ENCODE measurements around the gene ALDH16A1.

ALDH16A1 gene

DNA sequence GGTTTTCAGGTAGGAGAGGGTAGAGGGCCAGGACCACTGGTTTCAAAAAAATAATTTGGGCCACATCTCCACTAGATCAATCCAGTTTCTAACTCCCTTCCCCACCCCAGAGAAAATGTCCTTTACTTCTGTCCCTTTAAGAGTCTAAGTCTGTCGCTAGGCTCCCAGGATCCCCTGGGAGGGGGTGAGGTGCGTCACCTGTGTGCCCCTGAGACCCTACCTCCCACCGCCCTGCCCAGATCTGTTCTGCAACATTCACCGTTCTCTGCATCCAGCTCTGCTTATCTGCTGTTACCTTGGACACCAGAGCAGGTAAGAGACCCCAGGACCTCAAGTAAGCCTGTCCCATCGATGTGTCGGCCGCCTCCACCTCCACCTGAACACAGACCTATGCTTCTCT, 27.8 kb upstream of the ALDH16A1 start, which contains the start of gene GFY:
GFY (plus strand) TSS at position 211 of the 400 bp plus-strand sequence. CDS start 1,043 bp downstream, outside the sequence.
- no peak for DNase-seq

DNA sequence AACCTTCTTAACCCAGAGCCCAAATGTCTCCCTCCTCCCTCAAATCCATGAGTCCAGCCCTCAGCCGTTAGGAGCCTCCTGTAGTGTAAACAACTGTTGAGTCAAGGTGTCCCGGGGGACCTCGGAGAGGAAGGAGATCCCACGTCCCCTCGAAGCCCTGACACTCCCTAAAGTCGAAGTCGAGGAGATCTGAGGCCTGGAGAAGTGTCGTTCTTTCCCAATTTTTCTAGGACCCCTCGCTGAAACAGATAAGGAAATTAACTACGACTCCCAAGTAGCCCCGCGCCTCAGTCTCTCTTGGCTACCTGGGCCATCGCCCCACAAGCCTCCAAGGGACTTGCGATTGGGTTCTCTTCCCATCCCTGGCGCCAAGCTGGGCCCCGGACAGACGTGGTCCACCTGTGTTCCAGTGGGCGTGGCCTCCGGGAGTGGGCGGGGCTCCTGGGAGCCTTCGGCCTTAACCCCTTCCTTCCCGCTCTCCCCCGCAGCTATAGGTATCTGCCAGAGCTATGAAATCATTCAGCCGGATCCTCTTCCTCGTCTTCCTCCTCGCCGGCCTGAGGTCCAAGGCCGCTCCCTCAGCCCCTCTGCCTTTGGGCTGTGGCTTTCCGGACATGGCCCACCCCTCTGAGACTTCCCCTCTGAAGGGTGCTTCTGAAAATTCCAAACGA, 27.0 kb upstream of the ALDH16A1 start:
- no peak for DNase-seq

DNA sequence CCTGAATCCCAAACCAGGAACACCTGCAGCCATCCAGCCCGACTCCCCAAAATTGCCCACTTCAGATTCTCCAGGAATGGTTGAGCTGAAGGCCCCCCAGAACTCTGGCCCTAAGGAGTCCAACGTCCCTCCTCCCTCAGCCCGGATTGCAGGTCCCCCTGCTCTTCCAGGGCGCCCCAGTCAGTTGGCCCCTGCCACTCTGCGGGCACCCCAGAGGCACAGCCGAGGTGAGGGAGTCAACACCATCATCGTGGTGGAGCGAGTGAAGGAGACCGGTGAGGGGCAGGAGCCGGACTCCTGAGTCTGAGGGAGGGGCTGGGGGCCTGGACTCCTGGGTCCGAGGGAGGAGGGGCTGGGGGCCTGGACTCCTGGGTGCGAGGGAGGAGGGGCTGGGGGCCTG, 25.7 kb upstream of the ALDH16A1 start:
- DNase-seq, result no peak

DNA sequence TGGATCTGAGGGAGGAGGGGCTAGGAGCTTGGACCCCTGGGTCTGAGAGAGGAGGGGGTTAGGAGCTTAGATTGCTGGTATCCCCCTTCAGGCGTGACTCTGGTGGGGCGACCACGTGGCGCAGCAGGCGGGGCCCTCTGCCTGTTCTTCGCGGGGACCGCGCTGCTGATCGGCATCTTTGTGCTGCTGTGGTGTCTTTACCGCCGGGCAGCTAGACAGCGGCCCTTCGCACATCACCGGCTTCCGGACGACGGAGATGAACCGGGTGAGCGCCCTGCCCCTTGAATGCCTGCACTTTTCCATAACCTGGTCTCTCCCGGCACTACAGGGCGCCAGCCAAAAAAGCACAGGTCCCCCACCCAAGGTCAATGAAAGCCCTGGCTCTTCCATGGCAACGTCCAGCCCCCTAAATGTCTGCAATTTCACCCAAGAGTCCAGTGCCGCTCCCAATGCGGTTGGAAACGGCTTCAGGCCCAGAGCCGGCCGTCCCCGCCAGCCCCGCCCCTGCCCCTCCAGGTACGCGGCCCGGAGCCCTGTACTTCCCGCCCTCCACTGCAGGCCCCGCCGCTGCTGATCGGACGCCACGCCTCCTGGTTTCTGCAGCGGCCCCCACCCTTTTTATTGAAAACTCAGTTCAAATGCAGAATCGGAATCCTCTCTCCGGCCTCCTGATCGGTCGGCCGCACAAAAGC, 25.0 kb upstream of the ALDH16A1 start:
- DNase-seq, result no peak

DNA sequence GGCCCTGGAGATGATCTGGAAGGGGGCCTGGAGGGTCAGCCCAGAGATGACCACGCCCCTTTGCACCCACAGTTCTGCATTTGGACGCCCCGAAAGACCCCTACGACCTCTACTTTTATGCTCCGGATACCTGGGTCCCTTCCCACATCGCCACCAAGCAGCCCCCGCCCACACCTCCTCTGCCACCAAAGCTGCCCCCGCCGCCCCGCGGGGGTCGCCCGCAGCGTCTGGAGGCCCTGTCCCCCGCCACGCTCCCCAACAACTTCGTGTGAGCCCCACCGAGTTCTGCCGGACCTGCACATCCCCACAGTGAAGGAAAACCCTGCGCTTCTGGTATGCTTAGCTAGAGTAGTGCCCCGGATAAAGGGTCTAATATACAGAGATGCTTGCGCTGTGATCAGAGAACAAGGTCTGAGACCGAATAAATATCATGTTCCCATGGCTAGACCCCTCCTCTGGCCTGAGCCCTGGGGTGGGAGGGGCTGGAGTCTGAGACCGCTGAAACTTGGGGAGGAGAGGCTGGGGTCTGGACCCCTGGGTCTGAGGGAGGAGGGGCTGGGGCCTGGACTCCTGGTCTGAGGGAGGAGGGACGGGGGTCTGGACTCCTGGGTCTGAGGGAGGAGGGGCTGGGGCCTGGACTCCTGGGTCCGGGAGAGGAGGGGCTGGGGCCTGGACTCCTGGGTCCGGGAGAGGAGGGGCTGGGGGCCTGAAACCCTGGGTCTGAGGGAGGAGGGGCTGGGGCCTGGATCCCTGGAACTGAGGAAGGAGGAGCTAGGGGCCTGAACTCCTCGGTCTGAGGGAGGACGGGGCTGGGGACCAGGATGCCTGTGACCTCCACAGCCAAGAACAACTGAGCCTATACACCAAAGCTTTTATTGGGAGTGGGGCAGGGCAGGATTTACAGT, 24.2 kb upstream of the ALDH16A1 start:
- DNase-seq, result no peak

DNA sequence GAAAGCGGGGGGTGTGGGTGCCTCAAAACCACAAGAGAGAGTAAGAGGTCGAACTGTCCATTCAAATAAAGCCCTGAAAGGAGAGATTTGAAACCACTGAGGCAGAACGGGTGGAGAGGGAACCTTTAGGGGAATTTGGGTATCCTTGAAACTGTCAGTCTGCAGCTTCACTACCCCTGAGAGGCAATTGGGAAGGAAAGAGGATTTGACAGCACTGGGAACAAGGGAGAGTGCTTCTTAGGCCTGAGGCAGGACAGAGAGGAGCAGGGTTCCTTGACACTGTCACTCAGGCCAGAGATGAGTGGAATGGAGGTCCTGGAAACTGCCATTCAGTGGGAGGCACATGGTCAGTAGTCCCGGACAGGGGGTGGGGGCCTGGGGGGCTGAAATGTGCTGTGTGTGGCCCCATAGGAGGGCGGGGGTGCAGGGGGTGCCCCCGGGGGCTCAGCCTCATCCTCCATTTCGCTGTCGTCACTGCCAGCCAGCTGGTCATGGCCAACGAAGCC, 22.8 kb upstream of the ALDH16A1 start:
- DNase-seq, result no peak

DNA sequence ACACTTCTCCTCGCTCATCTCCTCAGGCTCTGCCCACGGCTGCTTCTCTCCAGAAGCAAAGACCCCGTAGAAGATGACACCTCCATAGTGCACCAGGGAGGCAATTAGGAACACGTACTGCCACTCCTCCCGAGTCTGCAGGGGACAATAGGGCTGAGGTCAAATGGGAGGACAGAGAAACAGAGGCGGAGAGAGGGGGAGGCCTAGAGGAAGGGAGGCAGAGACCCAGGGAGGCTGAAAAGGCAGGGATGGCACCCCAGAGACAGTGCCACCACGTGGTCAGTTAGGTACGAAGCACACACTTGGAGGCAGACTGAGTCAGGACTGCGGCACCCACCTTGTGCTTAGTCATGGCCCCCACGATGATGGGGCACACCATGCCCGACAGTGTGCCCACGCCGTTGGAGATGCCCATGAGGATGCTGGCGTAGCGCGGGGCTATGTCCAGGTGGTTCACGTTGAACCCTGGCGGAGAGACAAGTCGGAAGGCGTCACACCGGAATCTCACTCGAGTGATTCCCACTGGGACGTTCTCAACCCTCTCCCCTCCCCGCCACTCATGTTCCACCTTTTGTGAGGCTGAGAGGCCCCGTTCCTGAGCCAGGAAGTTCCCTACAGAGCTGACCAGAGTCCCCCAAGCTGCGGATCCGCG, 22.2 kb upstream of the ALDH16A1 start:
- DNase-seq, result no peak

DNA sequence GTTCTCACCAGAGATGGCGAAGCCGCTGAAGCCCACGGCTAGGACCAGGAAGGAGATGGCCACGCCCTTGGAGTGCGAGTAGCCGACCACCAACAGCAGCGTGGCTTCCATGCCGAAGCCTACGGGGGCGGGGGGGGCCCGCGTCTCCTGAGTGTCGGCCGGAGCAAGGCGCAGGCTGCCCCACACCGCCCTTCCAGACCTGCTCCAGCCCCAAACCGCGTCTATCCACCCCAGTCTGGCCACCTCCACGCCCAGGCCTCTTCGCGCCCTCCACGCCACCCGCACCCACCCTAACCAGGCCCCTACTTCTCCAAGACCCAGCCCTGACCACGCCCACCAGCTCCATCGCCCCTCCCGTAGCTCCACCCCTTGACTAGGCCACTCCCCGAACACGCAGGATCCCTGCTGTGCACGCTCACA, 21.7 kb upstream of the ALDH16A1 start:
- no peak for DNase-seq

DNA sequence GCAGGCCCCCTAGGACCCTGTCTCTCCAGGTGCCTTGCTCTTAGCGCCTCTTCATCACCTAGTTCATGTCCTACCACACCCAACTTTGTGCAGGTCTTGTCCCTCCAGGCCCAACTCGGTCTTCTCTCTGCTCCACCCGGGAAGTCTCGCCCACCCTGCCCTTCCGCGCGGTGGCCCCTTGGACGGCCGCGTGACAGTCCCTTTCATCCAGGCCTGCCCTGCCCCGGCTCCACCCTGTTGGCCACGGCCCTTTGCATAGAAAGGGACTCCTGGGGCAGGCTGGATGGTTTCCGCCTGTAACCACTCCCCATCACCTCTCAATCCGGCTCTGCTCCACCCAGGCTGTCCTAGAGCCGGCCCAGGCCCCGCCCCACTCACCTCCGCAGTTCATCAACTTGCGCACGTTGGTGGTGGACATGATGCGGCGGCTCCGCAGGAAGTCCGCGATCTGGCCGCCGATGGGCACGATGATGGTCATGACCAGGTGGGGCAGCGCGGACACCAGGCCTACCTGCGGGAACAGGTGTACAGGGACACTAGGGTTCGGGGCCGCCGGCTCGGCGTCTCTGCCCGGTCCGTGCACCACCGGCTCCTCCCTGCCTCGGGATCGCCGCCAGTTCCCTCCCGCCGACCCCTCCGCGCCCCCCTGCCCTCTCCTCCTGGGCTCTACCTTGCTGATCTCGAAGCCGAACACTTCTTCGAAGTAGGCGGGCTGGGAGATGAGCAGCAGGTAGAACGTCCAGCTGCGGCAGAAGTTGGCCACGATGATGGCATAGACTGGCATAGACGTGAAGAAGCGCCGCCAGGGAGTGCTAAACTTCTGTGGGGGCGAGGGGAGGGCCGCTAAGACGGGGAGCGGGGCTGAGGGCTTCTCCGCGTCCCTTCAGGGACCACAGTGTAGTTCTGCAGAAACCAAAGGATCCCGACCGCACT, 20.6 kb upstream of the ALDH16A1 start:
- no peak for DNase-seq

DNA sequence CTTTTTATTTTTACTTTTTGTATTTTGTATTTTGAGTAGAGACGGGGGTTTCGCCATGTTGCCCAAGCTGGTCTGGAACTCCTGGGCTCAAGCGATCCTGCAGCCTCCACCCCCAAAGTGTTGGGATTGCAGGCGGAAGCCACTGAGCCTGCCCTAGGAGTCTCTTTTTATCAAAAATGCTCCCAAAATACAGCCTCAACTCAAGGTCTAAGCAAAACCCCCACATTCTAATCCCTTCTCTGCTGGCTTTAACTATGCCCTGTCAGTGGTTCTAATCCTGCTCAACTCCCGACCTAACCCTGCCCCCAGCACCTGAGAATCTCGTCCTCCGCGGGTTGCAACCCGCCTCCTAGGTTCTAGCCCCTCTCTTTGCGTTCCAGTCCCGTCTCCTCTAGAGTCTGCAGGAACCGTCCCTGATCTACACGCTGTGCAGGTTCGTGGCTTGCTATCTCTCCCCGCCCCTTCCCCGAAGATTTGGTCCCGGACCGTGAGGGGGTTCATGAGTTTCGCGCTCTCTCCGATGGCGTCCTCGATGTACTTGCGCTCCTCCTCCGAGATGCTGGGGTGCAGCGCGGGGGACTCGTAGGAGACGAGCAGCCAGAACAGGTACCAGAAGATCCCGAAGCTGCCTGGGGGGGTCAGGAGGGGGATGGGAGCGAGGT, 19.7 kb upstream of the ALDH16A1 start:
- no peak for DNase-seq

DNA sequence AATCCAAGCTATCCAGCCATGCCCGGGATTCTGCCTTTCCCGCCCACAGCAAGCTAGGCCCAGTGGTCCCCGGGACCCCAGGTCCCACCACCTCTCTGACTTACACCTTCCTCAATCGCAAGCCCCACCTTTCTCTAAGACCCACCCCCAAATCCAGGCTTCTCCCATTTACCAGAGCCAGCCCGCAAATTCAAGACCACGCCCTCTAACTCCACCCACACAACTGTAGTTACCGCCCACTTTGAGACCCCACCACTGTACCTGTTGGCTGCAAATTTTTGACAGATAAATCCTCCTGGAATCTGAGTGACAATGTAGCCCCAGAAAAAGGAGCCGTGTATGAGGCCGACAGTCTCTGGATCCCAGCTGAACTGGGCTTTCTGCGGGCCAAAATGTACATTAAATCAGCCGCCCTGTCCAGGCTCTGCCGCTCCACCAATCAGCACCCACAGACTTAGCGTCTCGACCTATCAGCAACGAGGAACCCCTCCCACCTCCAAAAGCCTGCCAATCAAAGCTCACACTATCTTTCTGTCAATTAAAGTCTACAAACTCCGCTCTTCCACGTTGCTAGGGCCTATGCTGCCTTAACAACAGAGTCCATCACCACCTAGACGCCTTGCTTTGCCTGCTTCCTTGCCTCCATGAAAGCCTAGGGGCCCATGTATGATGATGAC, 18.0 kb upstream of the ALDH16A1 start:
- DNase-seq, result no peak

DNA sequence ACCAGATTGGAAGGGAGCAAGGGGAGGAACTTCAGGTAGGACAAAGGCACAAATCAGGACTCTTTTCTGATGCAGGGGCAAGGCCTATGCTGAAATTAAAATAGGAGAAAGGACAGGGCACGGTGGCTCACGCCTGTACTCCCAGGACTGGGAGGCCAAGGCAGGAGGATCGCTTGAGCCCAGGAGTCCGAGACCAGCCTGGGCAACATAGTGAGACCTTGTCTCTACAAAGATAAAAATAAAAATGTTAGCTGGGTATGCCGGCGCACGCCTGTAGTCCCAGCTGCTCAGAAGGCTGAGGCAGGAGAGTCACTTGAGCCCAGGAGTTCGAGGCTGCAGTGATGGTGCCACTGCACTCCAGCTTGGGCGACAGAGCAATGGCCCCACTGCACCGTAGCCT, 17.4 kb upstream of the ALDH16A1 start:
- no peak for DNase-seq

DNA sequence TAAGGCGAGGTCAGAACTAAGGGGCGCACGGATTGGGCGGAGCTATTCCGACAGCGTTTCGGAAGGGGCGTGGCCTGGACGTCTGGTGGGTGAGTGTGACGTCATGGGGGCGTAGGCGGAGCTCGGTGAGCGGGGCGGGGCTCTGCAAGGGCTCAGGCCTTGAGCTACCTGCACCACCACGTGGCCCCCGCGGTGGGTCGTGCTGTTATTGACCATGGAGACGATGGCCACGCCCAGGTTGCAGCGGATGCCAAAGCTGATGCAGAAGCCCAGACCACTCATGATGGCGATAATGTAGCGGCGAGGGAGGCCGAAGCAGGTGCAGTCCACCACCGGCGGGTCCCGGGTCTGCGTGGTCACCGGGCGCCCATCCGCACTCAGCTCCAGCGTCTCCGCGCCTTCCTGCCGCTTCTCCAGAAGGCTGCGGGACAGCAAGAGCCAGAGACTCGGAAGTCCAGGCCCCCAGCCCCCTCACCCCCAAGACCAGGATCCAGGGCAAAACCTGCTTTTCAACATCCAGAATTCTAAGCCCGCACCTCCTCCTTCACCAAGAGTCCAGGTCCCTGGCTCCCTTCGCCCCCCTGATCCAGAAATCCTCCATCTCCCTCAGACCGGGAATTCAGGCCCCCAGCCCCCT, 16.5 kb upstream of the ALDH16A1 start:
- peak; percentile 53 for DNase-seq

DNA sequence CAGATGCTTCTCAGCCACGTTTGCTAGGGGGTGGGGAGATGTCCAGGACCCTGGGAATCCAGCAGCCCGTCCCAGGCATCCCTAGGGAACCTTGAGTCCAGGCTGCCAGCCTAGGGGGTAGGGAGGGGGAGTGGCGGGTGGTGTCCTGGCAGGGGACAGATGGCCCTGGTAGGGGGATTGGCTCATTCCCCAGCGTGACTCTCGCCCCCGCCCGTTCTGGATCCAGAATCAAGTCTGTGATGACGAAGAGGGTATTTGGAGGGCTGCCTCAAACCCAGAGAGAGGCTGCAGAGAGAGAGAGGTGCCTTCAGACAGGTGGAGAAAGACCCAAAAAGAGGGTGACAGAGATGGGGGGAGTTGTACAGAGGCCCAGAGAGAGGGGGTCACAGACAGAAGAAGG, 15.8 kb upstream of the ALDH16A1 start:
- DNase-seq, result no peak

DNA sequence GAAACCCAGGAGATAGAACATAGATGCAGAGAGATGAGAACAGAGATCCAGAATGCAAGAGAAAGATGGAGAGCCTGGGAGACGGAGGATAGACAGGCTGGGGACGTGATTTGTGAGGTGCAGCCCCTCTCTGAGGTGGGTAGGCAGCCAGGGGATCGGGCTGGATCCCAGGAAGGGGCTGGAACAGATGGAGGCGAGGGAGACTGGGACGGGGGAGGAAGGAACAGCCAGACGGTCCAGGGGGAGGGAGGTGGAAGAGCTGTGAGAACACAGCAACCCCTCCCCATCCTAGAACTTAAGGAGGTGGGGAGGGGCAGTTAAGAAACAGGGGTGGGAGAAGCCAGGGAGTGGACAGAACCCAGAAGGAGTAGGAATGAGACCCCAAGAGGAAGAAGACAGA, 14.8 kb upstream of the ALDH16A1 start:
- no peak for DNase-seq

DNA sequence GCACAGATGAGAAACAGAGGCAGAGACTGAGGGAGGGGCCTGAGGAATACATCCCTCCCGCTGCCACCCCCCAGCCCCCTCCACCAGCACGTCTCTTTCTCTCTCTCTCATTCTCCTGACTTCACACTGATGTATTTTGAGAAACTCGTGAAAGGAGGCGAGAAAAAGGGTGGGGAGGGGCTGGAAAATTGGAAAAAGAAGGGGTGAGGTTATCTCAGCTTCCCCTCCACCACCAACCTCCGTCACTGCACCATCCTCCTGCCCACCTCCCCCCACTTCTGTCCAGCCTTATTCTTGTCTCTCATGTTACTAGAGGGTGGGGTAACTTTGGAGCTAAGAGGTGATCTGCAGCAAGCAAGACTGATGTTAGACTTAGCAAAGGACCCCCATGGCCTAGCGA, 13.2 kb upstream of the ALDH16A1 start:
- no peak for DNase-seq

DNA sequence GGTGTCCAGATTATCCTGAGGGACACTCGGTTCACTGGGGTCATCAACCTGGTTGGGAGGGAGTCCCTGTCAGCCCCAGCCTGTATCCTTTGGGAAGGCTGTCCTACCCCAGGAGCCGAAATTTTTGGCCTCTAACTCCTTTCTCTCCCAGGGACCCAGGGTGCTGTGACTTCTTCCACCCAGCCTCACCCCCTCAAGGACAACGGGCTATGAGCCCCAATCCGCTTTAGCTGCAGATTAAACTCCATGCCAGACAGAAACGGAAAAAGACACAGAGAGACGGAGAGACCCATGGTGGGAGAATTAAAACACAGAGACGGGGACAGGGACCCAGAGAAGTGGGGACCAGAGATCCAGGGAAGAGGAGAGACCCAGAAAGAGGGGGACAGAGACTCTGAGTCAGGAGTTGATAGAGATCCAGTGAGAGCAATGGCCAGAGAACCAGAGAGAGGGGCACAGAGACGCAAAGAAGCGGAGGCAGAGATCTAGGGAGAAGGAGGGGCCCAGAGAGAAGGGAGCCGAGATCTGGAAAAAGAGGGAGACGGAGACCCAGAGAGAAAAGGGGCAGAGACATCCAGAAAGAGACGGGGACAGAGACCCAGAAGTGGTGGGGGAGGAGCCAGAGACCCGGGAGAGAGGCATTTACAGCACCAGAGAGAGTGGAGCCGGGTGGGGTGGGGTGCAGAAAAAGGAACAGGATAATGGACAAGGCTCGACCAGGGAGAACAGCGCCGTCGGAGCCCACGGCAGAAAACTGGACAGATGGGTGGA, 12.4 kb upstream of the ALDH16A1 start:
- no peak for DNase-seq

DNA sequence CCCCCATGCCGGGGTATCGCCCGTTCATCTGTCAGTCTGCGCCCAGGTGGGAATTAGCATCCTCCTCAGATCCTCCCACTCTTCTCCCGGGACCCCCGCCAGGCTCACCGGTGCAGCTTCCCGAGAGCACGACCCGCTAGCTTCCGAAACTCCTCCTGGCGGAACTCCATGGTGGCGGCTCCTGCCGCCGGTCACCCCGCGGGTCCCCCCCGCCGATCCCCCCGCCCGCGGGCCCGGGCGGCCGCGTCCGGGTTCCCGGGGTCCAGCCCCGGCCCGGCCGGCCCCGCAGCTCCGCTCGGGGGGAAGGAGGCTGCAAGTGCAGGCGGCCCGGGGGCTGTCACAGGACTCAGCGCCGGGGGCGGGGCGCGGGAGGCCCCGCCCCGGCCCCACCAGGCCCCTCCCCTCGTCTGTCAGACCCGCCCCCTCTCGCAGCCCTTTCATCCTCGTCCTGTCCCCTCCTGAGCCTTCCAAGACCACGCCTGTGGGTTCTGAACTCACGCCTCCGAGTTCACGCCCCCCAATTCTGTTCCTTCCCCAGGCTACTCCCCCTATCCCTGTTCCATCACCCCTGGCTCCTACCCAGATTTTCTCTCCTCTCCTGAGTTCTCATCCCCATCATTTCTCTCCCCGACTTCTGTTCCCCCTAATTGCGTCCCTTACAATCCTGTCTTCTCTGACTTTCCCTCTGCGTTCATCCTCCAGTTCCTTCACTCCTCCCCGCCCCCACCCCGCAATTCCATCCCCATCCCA, 11.6 kb upstream of the ALDH16A1 start, which contains the start of gene SLC17A7:
SLC17A7 (minus strand) TSS at position 318 of the 750 bp plus-strand sequence; CDS start at position 170, 148 bp downstream.
- DNase-seq, result peak; percentile 36
